Measurements from ENCODE around the gene ARL8A.
"Not testable (repeated sequence)": the region's sequence is repeated elsewhere in the genome, so short reads cannot be mapped to it uniquely, and the experiment has no call there.

Gene ARL8A

DNA sequence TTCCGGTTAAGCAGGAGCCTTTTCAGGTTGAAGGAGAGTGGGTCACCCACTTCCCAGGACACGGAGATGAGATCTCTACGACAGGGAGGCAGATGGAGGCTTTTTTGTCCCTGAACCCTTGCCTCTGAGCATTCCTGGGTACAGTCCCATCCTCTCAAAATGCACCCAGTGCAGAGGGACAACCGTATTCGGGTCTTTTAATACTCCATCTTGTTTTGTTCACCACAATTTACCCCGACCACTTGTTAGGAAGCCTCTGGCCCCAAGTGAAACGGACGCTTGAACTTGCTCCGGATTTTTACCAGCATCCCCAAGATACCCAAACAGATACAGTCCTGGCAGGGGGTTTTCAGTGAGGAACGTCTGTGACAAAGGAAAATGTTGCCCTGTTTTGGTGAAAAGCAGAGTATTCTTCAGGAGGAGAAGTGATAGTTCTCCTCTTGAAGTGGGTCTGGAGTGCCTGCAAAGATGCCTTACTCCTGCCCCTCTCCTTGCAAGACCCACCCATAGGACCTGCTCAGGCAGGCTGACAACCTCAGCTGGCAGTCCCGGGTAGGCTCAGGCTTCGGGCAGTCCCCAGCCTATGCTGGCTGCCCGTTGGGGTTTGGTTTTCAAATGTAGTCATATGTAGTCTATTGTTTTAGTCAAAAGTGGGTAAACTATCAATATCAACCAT lies 669 bp upstream of the ARL8A start:
- TF ChIP-seq, protein P1, sequence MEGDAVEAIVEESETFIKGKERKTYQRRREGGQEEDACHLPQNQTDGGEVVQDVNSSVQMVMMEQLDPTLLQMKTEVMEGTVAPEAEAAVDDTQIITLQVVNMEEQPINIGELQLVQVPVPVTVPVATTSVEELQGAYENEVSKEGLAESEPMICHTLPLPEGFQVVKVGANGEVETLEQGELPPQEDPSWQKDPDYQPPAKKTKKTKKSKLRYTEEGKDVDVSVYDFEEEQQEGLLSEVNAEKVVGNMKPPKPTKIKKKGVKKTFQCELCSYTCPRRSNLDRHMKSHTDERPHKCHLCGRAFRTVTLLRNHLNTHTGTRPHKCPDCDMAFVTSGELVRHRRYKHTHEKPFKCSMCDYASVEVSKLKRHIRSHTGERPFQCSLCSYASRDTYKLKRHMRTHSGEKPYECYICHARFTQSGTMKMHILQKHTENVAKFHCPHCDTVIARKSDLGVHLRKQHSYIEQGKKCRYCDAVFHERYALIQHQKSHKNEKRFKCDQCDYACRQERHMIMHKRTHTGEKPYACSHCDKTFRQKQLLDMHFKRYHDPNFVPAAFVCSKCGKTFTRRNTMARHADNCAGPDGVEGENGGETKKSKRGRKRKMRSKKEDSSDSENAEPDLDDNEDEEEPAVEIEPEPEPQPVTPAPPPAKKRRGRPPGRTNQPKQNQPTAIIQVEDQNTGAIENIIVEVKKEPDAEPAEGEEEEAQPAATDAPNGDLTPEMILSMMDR (IDR thresholded peaks at IDR 0.05; ENCODE audit: low read depth, low read length), result no peak
- peak overlapping the region; percentile 59 to 91 for H3K4me3 ChIP-seq (replicated peaks in 1 of 2; ENCODE audit: low read depth in 2 of 2, low read length in 2 of 2)
- DNase-seq (ENCODE audit: low read depth in 2 of 2), result no peak

DNA sequence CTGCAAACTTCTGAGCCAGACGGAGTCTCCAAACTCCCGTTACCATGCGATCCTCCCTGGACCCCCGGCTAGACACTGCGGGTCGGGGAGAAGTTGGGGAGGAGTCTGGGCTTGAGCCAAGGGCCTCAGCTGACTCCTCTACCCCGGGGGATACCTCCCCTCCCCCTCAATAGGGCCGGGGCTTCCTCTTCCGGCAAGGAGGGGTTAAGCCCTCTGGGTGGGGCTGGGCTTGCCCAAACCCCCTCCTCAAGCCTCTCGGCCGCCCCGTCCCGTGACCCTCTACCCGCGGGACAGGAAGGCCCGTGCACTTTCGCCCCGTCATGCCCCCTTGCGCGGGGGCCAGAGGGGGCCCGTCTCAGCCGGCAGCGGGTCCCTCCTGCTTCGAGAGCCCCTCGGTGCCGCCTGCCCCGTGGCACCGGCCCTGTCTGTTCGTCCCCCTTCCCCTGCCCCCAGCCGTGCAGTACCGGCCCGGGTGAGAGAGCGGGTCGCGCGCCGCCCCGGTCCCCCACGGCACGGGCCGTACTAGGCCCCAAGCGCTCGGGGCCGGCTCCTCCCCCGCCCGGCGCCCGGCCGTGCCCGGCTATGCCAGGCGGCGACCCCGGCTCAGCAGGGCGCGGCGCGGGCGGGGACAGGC lies 652 bp downstream of the ARL8A start:
- TF ChIP-seq, protein P1 (IDR thresholded peaks at IDR 0.05; ENCODE audit: low read depth, low read length), result no peak
- H3K4me3 ChIP-seq (replicated peaks in 1 of 2; ENCODE audit: low read depth in 2 of 2, low read length in 2 of 2), result peak overlapping the region; percentile 84 to 91
- DNase-seq (ENCODE audit: low read depth in 2 of 2), result peak in 1 of 2 donors; percentile 36

DNA sequence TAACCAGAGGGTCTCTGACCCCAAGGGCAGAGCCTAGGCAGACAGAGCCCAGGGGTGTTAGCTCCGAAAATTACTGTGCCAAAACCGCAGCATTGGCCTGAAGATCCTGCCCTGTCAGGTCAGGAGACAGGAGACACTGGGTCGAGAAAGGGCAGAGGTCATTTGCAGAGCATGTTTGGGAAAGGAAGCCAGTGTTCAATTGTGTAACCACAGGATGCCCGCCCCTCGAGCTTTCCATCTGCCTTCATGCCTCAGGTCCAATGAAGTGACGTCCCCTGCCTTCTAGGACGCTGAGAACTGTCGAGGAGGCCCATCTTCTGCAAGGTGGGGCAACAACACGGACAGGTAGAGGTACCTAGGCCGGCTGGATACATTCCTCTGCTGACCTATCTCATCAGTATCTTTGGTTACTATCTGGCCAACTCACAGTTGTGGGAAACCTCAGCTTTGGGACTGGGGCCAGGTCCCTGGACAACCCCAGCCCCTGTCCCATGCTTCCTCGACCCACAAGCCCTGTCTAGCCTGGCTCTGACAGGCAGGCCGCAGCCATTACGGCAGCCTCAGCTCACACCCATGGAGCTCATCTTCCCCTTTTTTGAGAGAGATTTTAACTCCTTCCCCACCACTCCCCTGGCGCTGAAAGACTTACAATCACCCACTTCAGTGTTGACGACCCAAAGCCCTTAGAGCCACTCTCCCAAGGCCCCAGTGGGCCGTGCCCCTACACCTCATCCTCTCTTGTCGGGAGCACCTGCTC lies 1.3 kb downstream of the ARL8A start:
- peak; percentile 18 to 20 for DNase-seq (ENCODE audit: low read depth in 2 of 2)
- peak overlapping the region; percentile 84 to 91 for H3K4me3 ChIP-seq (replicated peaks in 1 of 2; ENCODE audit: low read depth in 2 of 2, low read length in 2 of 2)
- TF ChIP-seq, protein P1 (IDR thresholded peaks at IDR 0.05; ENCODE audit: low read depth, low read length), result no peak

DNA sequence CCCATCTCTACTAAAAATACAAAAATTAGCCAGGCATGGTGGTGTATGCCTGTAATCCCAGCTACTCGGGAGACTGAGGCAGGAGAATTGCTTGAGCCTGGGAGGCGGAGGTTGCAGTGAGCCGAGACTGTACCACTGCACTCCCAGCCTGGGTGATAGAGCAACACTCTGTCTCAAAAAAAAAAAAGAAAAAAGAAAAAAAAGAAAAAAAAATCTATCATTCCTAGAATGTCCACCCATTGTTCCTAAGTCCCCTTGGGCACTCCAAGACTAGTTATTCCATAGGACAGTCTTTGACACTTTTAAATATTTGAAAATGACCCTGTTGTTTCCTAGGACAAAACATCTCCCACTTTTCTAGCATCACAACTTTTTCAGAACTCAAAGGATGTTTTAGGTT lies 3.1 kb downstream of the ARL8A start:
- not testable (repeated sequence) for H3K4me3 ChIP-seq (replicated peaks in 1 of 2; ENCODE audit: low read depth in 2 of 2, low read length in 2 of 2); DNase-seq (ENCODE audit: low read depth in 2 of 2)

DNA sequence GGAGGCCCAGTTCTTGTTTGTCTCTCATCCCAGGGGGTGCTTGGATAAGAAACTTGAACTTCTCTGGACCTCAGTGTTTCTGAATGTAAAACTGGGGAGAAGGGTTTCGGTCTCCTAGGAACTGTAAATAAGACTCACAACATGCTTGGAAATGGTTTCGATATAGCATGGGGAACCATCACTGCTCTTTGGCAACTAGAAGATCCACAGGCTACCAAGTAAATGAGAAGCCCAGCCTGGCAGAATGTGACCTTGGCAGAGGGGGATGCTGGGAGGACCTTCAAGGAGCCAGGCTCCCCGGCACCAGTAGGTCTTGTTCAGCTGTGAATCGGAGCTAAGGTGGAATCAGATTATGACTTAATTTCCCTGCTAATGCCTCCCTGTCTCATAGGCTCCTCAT lies 3.7 kb downstream of the ARL8A start:
- H3K4me3 ChIP-seq (replicated peaks in 1 of 2; ENCODE audit: low read depth in 2 of 2, low read length in 2 of 2), result no peak overlapping the region
- no peak for DNase-seq (ENCODE audit: low read depth in 2 of 2)
- TF ChIP-seq, protein P1 (IDR thresholded peaks at IDR 0.05; ENCODE audit: low read depth, low read length), result no peak

DNA sequence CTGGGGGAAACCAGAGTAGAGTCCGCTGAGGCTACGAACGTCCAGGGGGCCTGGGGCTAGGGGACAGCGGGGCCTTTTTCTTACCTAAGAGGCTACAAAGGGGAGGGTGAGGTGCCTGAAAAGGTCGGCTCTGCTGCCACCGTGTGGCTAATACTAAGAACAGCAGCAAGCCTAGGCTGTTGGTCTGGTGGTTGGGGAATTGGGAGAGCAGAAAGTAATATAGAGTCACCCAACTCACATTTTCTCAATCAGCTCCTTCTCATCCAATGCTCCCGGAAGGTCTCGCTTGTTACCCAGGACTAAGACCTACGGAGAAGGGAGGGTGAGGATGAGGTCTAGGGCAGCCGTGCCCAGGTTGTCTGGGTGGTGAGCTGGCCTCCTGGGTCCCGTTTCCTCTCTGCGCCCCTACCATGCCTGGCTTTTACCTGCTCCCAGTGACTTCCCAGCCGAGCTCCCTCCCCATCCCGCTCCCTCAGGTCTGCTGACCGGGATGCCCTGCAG lies 9.3 kb downstream of the ARL8A start:
- no peak overlapping the region for H3K4me3 ChIP-seq (replicated peaks in 1 of 2; ENCODE audit: low read depth in 2 of 2, low read length in 2 of 2)
- TF ChIP-seq, protein P1 (IDR thresholded peaks at IDR 0.05; ENCODE audit: low read depth, low read length), result peak; percentile 85
- DNase-seq (ENCODE audit: low read depth in 2 of 2), result peak; percentile 69 to 71

DNA sequence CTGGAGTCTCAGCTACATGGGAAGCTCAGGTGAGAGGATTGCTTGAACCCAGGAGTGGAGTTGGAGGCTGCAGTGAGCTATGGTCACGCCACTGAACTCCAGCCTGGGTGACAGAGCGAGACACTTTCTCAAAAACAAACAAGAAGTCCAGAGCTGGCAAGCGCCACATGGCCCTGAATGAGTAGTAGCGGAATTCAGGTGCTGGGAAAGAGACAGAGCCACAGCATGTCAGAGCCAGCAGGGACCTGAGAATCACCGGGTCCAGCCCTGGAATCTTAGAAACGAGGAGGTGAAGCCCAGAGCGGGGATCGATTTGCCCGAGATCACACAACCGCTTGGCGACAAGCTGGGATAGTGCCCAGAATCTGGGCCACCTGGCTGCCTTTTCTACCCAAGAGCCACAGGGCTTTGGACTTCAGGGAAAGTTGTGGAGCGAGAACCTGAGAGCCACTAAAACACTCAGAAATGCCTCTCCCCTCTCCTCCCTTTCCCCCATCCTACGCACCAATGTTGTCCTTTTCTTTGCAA lies 9.8 kb downstream of the ARL8A start:
- TF ChIP-seq, protein P1 (IDR thresholded peaks at IDR 0.05; ENCODE audit: low read depth, low read length), result no peak
- no peak for DNase-seq (ENCODE audit: low read depth in 2 of 2)
- no peak overlapping the region for H3K4me3 ChIP-seq (replicated peaks in 1 of 2; ENCODE audit: low read depth in 2 of 2, low read length in 2 of 2)

All from cardiac fibroblast (primary cell).